Natural killer cell (primary cell): ENCODE measurements around the gene MYPN. TPM values are rescaled to one million over a fixed set of nuclear protein-coding genes. Genes with fewer than 3 reads are reported as not detected.

Experiments
- ATAC-seq, 3 donors: fragments of 150-1000 bp in 2 of 3; fragments of 200-7000 bp in 1 of 3; cut with Tn5 transposase; 1 replicate in 1 of 3; 2 replicates in 2 of 3; pipeline ENCODE4 v1.10.0; 2021; ENCODE audit warnings: mild to moderate bottlenecking in 2 of 3, moderate library complexity in 2 of 3
- DNase-seq, 2 donors: peaks; one replicate each; pipeline versions ENCODE4 v3.0.0 to v3.0.0-alpha.2; 2013 to 2021; ENCODE audit warnings: mixed read lengths in 1 of 2
- H3K27ac ChIP-seq: one replicate; pipeline ENCODE4 v1.5.1; 2013; ENCODE audit warnings: mild to moderate bottlenecking, low read length
- H3K27me3 ChIP-seq: one replicate; pipeline ENCODE4 v1.6.1; 2013; ENCODE audit warnings: low read length; ENCODE audit not compliant: control insufficient read depth, insufficient read depth
- H3K36me3 ChIP-seq: one replicate; pipeline ENCODE4 v1.6.1; 2013; ENCODE audit warnings: low read length; ENCODE audit not compliant: control insufficient read depth, insufficient read depth
- H3K4me1 ChIP-seq: one replicate; pipeline ENCODE4 v1.6.1; 2013; ENCODE audit warnings: low read length; ENCODE audit not compliant: control insufficient read depth, insufficient read depth
- H3K4me3 ChIP-seq: one replicate; pipeline ENCODE4 v1.5.1; 2013; ENCODE audit warnings: low read length
- H3K9me3 ChIP-seq: one replicate; pipeline ENCODE4 v1.6.1; 2013; ENCODE audit warnings: low read length; ENCODE audit not compliant: control insufficient read depth, insufficient read depth
- H3K27ac Mint-ChIP-seq, 2 donors: one replicate each; pipeline ENCODE4 v1.8.0; 2022; ENCODE audit warnings: mild to moderate bottlenecking in 2 of 2, mixed read lengths in 2 of 2, moderate library complexity in 1 of 2
- H3K27me3 Mint-ChIP-seq, 2 donors: one replicate each; pipeline ENCODE4 v1.8.0; 2022; ENCODE audit warnings: low read depth in 2 of 2, mixed read lengths in 2 of 2
- H3K36me3 Mint-ChIP-seq: one replicate; pipeline ENCODE4 v1.8.0; 2022; ENCODE audit warnings: mixed read lengths
- H3K4me1 Mint-ChIP-seq, 2 donors: one replicate each; pipeline ENCODE4 v1.8.0; 2022; ENCODE audit warnings: mixed read lengths in 2 of 2
- H3K4me3 Mint-ChIP-seq: one replicate; pipeline ENCODE4 v1.8.0; 2022; ENCODE audit warnings: mild to moderate bottlenecking, moderate library complexity, mixed read lengths
- H3K9me3 Mint-ChIP-seq, 2 donors: one replicate each; pipeline ENCODE4 v1.8.0; 2022; ENCODE audit warnings: mixed read lengths in 2 of 2
- CTCF ChIP-seq: fragments of 200-600 bp; IDR thresholded peaks from one replicate; pipeline ENCODE4 v1.8.0; 2022; ENCODE audit warnings: antibody characterized with exemption
- WGBS: methylation state at CpG from one replicate; pipeline ENCODE4 v1.1.7; 2013; ENCODE audit warnings: missing lambda C conversion rate; ENCODE audit not compliant: insufficient coverage; 5-methylcytosine and 5-hydroxymethylcytosine counted together
- intact Hi-C: fragments of 100-400 bp; cut with micrococcal nuclease; formaldehyde crosslinking; loops from one replicate; pipeline ENCODE4 v1.14.2; 2022
- total RNA-seq, 4 donors: library from RNA; stranded (reverse); fragments of 120-200 nt in 1 of 4; gene quantifications; one replicate each; pipeline versions ENCODE4 v1.2.3 to v1.2.4, GENCODE V29; 2013 to 2022

Gene MYPN
- total RNA-seq, 3 donors from 2014 or later (not counting 1 experiment from before 2014, with no cell fraction given) = not detected

GRCh38 chr10:68108653-68109052, 635 bp upstream of the MYPN start:
- H3K4me3 Mint-ChIP-seq = no peak overlapping the region
- no peaks in the 10 kb centered on the region for H3K4me1 Mint-ChIP-seq
- no peaks in the 10 kb centered on the region for H3K9me3 Mint-ChIP-seq
- H3K36me3 Mint-ChIP-seq = no peaks in the 10 kb centered on the region
- DNase-seq = no peak
- intact Hi-C loops = no loop called here
- Histone ChIP-seq H3K4me1 (no peaks in the 10 kb centered on the region), H3K36me3 (no peaks in the 10 kb centered on the region), H3K9me3 (no peaks in the 10 kb centered on the region), H3K27ac (no peak overlapping the region), H3K27me3 (peaks cover 3% of the 10 kb centered on the region), H3K4me3 (no peak overlapping the region)
- H3K27me3 Mint-ChIP-seq = peaks cover 5 to 14% of the 10 kb centered on the region in 2 donors
- no peak for TF ChIP-seq CTCF
- ATAC-seq = no peak
- no peak overlapping the region for H3K27ac Mint-ChIP-seq
- 97% methylated on average over 11 of the region's 11 CpGs for WGBS

- Mint-ChIP-seq H3K27me3 (peaks cover 5 to 14% of the 10 kb centered on the region in 2 donors), H3K9me3 (no peaks in the 10 kb centered on the region), H3K36me3 (no peaks in the 10 kb centered on the region), H3K4me1 (no peaks in the 10 kb centered on the region), H3K4me3 (no peak overlapping the region), H3K27ac (no peak overlapping the region)
- Histone ChIP-seq H3K4me3 (no peak overlapping the region), H3K27me3 (no peaks in the 10 kb centered on the region), H3K9me3 (no peaks in the 10 kb centered on the region), H3K36me3 (no peaks in the 10 kb centered on the region), H3K4me1 (no peaks in the 10 kb centered on the region), H3K27ac (no peak overlapping the region)
- no peak for DNase-seq
- no peak for TF ChIP-seq CTCF
- WGBS = 100% methylated on average over 2 of the region's 2 CpGs
- intact Hi-C loops = no loop called here
- ATAC-seq = no peak
Measured at GRCh38 chr10:68110027-68110426, 739 bp downstream of the MYPN start.

DNA sequence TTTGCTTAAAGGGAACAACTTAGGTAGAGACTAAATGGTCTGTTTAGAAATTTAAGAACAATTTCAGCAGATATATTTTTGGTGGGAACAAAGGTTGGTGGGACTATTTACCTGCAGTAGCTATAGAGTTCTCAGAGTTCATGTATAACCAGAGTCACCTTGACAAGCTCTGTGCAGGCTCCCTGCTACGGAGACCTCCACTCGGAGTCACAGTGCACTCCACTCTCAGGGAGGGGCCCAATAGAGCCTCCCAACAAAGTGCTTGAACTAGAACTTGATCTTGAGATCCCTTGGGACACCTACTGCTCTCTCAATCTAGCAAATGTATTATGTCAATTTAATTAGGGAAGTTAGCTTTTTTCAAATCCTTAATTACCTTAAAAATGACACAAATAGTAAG, 2.3 kb downstream of the MYPN start:
- intact Hi-C loops = no loop called here

More for the DNA sequence above, 2.3 kb downstream of the MYPN start:
- no peaks in the 10 kb centered on the region for H3K4me1 ChIP-seq
- Mint-ChIP-seq H3K9me3 (no peaks in the 10 kb centered on the region), H3K36me3 (no peaks in the 10 kb centered on the region), H3K4me1 (no peaks in the 10 kb centered on the region), H3K27me3 (peaks cover 9 to 10% of the 10 kb centered on the region in 2 donors), H3K27ac (no peak overlapping the region), H3K4me3 (no peak overlapping the region)
- WGBS = 95% methylated on average over 2 of the region's 2 CpGs
- no peaks in the 10 kb centered on the region for H3K9me3 ChIP-seq
- no peak for ATAC-seq
- DNase-seq = no peak
- H3K27ac ChIP-seq = no peak overlapping the region
- no peak for TF ChIP-seq CTCF
- H3K27me3 ChIP-seq = no peaks in the 10 kb centered on the region
- H3K36me3 ChIP-seq = no peaks in the 10 kb centered on the region
- no peak overlapping the region for H3K4me3 ChIP-seq
